Caki2 (cell line): ENCODE measurements around the gene IL17RC. TPM values are rescaled to one million over a fixed set of nuclear protein-coding genes. Genes with fewer than 3 reads are reported as not detected.
"Not testable (repeated sequence)": the region's sequence is repeated elsewhere in the genome, so short reads cannot be mapped to it uniquely, and the experiment has no call there.

Experiments used
- DNase-seq: peaks from one replicate; pipeline ENCODE4 v3.0.0-alpha.2; 2015; ENCODE audit warnings: low read depth
- in situ Hi-C: cut with HindIII; loops from 2 replicates; pipeline ENCODE4 v1.10.0; 2016; ENCODE audit warnings: low sequenced_read_pairs, low pct_unique_long_range_greater_than_20kb, mixed read lengths
- total RNA-seq: library from RNA; depleted of rRNA; stranded (reverse); fragments of >200 nt; shearing (Covaris generic); gene quantifications from 2 replicates; pipeline ENCODE4 v1.2.3, GENCODE V29; 2014; ENCODE audit warnings: low replicate concordance

IL17RC gene
- total RNA-seq, 1 experiment from 2014 or later, result 51.8 TPM

DNA sequence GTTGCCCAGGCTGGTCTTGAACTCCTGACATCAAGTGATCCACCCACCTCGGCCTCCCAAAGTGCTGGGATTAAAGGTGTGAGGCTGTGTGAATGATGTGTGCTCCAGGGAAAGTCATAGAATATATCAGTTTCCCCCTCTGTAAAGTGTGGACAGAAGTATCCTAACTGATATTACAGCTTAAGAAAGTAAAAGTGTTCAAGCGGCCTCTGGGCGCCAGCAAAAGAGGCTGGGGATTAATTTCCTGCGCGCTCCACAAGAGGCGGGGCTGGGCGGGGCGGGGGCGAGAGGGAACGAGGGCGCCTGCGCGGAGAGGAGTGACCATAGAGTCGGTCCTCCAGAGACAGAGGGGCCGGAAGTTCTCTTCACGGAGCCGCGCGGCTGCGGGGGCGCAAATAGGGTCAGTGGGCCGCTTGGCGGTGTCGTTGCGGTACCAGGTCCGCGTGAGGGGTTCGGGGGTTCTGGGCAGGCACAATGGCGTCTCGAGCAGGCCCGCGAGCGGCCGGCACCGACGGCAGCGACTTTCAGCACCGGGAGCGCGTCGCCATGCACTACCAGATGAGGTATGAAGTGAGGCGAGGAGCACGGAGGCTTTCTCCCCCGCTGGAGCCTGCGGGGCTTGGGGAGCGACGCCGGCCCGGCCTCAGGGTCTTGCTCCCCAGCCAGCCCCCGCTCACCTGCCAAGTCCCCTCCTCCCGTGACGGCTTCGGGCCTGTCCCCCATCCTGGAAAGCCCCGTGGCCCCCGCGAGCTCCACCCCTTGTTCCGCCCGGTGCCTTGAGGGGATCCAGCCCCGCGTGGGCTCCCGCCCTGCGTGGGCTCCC lies 26.4 kb upstream of the IL17RC start, which contains the start of gene JAGN1:
TSS of gene JAGN1 (plus strand) at position 362 of the 823 bp plus-strand sequence. CDS start at position 475, 113 bp downstream.
- in situ Hi-C loops, result no loop called here
- DNase-seq, result peak; percentile 79

DNA sequence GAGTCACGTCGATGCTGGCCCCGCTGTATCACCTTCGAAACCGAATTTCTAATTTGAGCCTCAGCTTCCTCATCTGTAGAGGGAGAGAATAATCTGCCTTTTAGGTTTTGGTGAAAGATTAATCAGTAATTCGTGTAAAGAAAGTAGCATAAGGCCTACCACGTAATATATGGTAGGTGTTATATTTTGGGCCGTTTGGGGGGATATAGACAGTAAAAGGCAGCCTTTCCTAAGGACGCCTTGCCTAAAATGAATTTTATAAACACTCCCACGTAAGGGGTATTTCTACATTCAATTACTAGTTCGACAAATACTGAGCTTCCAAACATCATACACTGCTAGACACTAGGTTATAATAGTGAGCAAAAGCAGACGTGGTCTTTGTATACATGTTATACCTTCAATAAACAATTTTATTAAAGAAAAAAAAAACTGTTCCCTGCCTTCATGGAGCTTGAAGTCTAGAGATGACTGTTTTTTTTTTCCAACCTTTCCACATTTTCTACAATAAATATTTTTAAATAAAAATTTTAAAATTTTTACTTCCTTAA lies 25.8 kb upstream of the IL17RC start:
- in situ Hi-C loops, result no loop called here
- no peak for DNase-seq

DNA sequence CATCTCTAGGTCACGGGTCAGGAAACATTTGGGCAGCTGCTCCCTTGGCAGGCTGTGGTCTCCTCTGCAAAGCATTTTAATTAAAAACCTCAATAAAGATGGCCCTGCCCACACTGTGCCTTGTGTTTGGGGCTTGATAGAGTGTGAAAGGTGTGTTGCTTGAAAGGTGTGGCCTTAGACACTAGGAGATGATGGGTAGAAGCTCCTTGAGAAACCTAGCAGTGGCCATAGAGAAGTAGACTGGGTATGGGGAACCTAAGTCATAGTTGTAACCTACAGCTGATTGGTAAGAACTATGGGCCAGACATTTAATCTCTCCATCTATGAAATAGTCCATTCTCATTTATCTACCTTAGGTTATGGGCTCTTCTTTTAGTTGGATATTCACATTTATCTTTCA lies 23.2 kb upstream of the IL17RC start:
- DNase-seq, result no peak
- in situ Hi-C loops, result no loop called here

DNA sequence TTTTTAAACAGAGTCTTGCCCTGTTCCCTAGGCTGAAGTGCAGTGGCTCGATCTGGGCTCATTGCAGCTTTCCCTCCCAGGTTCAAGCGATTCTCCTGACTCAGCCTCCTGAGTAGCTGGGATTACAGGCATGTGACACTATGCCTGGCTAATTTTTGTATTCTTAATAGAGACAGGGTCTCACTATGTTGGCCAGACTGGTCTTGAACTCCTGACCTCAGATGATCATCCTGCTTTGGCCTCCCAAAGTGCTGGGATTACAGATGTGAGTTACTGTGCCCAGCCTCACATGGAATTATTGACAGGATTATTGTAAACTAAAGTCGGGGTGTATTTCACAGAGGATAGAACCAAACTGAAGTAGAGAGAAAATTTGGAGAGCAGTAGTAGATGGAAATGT lies 21.2 kb upstream of the IL17RC start:
- in situ Hi-C loops, DNase-seq: not testable (repeated sequence)

DNA sequence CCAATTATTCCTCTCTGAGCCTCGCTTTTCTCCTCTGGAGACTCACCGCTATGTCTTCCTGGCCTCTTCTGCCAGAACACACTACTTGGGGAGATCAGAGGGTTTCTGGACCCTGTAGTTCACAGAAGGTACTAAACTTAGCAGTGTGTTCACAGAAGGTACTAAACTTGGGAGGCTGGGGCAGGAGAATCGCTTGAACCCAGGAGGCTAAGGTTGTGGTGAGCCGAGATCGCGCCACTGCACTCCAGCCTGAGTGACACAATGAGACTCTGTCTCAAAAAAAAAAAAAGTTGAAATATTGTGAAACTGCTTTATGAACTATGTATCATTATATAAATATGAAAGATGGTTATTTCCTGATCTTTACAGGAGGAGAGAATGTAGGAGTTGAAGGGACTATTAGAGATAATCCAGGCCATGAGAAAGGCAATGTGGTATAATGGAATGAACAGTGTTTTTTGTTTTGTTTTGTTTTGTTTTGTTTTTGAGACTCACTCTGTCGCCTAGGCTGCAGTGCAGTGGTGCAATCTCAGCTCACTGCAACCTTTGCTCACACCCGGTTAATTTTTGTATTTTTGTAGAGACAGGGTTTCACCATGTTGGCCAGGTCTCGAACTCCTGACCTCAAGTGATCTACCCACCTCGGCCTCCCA lies 20.0 kb upstream of the IL17RC start:
- in situ Hi-C loops, result not testable (repeated sequence)
- peak; percentile 39 for DNase-seq

DNA sequence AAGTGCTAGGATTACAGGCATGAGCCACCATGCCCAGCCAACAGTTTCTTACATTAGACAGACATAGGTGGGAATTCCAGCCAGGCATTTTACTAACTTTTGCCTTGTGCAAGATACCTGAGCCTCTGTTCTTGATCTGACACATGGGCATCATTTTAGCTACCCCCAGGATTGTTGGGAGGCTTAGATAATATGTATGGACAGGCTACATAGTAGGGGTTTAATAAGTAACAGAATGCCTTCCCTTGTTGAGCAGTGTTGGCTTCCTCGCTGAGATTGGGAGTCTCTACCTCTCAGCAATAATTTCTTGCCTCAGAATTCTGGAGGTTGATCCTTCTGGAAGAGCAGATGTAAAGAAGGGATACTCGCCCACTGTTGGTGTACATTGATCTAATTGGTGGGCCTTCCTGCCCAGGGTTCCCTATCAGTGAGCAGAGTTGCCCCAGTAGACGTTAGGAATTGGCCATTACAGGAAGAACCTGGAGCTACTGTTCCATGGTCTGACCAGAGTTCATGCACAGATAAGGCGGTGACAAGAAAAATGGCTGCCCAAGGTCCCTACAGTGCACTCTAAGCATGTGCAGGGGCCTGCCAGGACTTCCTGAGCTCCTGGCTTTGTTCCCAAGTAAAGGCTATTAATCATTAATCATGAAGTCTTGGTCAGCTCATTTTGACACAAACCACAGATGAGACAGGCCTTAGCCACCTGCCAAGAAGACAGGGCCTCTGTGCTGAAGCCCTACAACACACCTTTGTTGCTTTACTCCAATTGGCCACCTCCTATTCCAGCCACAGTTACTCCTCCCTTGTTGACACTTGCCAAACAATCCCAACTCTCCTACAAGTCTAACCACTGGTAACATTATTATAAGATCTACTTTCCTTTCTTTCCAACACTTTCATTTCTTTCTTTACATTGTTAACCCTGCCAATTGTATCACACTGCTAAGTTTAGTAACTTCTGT lies 19.2 kb upstream of the IL17RC start:
- in situ Hi-C loops, result no loop called here
- DNase-seq, result peak; percentile 87

DNA sequence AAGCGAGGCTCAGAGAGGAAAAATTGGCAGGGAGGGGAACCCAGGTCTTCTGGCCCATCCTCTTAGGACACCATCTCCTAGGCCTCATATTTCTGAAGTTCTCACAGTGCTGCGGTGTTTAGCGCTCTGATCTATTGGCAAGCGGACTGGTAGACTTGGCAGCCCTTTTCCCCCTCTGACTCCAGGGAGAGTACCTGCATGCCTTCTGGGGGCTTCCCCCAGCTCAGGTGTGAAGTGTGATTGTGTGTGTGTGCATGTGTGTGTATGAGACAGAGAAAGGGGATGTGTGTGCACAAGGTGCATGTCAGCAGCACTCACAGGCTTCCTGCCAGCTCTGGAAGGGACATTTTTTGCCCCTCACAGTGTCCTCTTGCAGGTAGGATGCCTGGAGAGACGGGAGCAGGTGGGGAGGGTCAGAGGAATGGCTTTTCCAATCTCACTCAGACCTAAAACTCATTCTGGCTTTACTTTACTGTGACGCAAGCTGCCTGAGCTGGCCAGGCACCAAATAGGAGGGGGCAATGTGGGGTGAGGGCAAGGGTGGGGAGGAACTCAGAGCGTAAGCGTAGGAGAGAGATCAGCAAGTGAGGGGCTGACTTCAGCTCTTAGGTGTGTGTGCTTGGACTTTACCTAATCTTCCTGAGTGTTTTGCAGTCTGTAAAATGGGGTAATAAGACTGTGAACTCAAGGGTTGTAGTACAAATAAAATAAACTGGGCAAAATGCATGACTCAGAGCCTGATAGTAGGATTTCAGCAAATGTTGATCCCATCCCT lies 18.2 kb upstream of the IL17RC start:
- DNase-seq, result no peak
- in situ Hi-C loops, result no loop called here

DNA sequence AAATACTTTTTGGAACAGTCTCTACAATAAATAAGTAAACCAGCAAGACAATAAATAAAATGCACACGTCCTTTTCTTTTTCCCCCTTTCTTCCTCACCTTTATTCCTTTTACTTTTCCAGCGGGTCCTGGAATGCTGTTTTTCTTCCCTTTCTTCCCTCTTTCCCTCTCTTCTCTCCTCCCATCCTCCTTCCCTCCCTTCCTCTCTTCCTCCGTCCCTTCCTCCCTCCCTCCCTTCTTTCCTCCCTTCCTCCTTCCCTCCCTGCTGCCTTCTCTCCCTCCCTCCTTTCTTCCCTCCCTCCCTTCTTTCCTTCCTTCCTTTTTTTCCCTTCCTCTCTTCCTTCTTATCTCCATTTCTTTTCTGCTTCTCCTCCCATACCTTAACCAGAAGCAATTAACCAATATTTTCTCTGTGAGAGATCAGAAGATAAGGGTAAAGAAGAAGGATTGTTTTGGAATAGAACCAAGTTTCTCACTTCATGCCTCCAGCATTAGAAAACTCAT lies 17.6 kb upstream of the IL17RC start:
- in situ Hi-C loops, result no loop called here
- peak; percentile 21 for DNase-seq

DNA sequence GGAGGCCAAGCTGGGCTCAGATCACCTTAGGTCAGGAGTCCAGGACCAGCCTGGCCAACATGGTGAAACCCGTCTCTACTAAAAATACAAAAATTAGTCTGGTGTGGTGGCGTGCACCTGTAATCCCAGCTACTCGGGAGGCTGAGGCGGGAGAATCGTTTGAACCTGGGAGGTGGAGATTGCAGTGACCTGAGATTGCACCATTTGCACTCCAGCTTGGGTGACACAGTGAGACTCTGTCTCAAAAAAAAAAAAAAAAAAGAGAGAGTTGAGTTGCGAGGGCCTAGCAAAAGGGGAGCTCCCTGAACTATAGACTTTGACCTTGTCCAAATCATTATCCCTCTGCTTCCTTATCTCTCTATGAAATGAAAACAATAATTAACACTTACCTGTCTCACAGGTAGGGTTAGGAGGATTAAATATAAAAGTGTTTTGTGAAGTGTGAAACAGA lies 15.9 kb upstream of the IL17RC start:
- in situ Hi-C loops, DNase-seq: not testable (repeated sequence)

DNA sequence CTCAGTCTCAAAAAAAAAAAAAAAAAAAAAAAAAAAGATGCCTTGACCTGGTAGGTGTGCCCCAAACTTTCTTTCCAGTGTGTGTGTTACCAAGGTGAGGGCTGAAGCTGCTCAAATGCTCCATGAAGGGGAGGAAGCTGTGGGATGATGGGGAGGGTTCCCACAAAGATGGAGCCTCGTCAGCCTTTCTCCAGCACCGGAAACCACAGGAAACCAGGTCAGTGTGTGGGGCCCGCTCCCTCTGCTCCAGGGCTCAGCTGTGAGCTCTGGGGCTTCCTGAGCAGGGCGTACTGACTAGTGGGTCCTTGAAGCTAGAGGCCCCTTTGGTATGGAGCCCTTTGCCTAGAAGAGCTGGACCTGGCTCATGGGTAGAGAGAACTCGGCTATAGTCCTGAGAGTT lies 14.9 kb upstream of the IL17RC start:
- DNase-seq, result no peak
- in situ Hi-C loops, result no loop called here

DNA sequence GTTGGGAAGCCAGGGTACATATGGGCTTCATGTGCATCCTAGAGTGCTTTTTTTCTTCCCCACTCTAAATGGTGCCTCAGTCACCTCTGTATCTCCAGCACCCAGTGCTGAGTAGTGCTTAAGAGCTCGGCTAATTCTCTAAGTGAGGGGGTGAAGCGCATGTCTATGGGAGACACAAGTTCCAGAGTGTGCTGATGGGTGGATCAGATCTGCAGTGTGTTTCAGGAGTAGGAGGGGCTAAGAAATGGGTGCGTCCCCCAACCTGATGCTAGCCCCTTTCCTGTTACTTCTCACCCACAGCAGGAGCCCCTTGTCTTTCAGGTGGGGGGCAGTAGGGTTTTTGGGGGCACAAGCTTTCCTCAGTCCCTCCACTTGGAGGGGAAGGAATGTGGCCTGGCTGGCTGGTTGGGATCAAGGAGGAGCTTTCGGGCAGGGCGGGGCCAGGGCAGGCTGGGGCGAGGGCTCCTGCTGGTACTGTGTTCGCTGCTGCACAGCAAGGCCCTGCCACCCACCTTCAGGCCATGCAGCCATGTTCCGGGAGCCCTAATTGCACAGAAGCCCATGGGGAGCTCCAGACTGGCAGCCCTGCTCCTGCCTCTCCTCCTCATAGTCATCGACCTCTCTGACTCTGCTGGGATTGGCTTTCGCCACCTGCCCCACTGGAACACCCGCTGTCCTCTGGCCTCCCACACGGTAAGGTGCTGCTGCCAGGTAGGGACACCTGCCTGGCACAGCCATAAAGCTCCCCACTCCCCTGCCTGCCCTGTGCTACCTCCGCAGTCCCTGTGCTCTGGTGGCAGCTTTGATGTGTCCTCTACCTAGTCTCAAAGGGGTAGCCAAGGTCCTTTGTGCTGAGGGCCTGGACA lies 14.3 kb upstream of the IL17RC start, which contains the start of gene IL17RE:
TSS of gene IL17RE (plus strand) at position 477 of the 866 bp plus-strand sequence. CDS start at position 562, 85 bp downstream.
- in situ Hi-C loops, result no loop called here
- no peak for DNase-seq

DNA sequence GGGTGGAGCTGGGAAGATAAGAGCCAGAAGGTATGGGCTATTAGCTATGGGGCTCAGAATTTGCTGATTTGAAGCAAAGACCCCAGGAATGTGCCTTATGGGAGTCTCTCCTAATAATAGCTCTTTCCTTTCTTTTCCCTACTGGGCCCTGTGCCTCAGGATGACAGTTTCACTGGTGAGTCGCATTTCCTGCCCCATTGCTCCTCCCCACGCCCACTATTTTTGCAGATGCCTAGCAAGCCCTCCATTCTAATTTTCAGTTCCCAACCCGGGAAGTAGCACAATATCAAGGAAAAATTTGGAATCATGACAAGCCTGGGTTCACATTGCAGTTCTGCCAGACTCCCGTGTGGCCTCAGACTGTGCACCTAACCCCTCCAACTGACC lies 13.7 kb upstream of the IL17RC start:
- DNase-seq, result no peak
- in situ Hi-C loops, result no loop called here

DNA sequence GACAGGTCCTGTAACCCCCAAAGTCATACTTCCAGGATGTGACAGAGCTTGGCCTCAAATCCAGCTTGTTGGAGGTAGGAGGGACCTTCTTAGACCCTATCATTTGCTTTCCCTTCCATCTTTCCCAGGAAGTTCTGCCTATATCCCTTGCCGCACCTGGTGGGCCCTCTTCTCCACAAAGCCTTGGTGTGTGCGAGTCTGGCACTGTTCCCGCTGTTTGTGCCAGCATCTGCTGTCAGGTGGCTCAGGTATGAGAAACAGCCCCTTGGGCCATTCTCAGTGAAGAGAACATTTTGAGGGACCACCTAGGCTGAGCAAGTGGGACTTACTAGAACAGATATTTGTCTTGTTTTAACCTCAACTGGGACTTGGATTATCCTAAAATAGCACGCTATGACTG lies 13.0 kb upstream of the IL17RC start:
- DNase-seq, result no peak
- in situ Hi-C loops, result no loop called here

DNA sequence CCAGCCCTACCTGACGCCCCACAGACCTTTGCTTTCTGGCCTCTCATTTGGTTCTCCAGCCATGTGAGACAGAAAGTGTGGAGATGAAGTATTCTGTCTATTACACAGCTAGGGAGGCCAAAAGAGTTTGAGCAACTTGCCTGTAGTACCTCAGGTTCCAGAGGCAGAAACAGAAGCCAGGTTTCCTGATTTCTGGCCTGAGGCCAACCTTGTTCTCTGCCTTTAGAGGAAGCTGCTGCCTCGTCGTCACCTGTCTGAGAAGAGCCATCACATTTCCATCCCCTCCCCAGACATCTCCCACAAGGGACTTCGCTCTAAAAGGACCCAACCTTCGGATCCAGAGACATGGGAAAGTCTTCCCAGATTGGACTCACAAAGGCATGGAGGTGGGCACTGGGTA lies 10.4 kb upstream of the IL17RC start:
- DNase-seq, result no peak
- in situ Hi-C loops, result no loop called here

DNA sequence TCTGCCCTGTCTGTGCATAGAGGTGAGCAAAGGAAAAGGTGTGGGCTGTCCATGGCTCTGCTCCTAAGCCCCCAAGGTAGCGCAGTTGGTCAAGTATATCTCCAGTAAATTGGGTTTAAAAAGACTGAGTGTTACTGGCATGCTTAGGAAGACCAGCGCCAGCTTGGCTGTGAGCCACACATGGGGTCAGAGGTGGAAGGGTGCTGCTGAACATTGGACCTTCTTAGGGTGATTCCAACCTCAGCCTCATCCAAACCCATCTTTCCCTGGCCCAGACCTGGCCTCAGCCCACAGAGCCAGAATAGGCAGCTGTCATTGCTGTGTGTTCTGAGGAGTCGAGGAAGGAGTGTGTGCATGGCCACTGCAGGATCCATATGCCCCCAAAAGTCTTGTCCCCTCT lies 8.6 kb upstream of the IL17RC start:
- no peak for DNase-seq
- in situ Hi-C loops, result no loop called here

DNA sequence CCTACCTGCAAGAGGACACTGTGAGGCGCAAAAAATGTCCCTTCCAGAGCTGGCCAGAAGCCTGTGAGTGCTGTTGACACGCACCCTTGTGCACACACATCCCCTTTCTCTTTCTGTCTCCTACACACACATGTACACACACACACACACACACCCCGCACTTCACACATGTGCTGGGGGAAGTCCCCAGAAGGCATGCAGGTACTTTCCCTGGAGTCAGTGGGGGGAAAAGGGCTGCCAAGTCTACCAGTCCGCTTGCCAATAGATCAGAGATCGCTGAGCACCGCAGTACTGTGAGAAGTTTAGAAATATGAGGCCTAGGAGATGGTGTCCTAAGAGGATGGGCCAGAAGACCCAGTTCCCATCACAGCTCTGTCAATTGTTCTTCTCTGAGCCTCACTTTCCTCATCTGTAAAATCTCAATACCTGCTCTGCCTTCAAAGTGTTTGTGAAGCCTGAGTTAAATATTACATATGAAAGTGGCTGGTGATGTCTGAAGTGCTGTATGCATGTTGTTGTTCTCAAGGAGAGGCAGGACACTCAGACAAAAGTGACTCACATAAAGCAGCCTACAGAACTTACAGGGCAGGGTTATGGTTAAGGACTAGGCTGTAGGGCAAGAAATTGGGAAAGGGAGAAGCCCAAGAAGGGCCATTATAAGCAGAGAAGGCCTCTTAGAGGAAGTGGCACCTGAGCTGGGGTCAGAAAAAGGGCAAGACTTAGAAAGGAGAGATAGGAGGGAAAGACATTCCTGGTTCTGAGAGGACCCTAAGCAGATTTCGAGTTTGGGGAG lies 7.5 kb upstream of the IL17RC start:
- DNase-seq, result no peak
- in situ Hi-C loops, result no loop called here
